Activated naive CD4-positive, alpha-beta T cell treated with anti-CD3 and anti-CD28 coated beads for 36 hours (primary cell): Measurements from ENCODE around the gene GUCA1A. TPM values are rescaled to one million over a fixed set of nuclear protein-coding genes. Genes with fewer than 3 reads are reported as not detected.
A peak's percentile ranks its signal among the peaks of the same experiment; 100 is the strongest.

Experiments
- CTCF ChIA-PET: fragments of 350-600 bp; sonication (Branson Sonifier 250); formaldehyde crosslinking; loops from one replicate; lab custom pipeline; 2021; ENCODE audit warnings: antibody characterized with exemption; lab: Charles Lee
- DNase-seq: peaks from one replicate; pipeline ENCODE4 v3.0.0-alpha.2; 2020
- H3K27ac Mint-ChIP-seq: one replicate; pipeline ENCODE4 v1.8.0; 2021; ENCODE audit warnings: mild to moderate bottlenecking, mixed read lengths
- H3K27me3 Mint-ChIP-seq: one replicate; pipeline ENCODE4 v1.8.0; 2021; ENCODE audit warnings: low read depth, mixed read lengths
- H3K36me3 Mint-ChIP-seq: one replicate; pipeline ENCODE4 v1.8.0; 2021; ENCODE audit warnings: low read depth, mixed read lengths
- H3K4me1 Mint-ChIP-seq: one replicate; pipeline ENCODE4 v1.8.0; 2021; ENCODE audit warnings: low read depth, mixed read lengths
- H3K4me3 Mint-ChIP-seq: one replicate; pipeline ENCODE4 v1.8.0; 2021; ENCODE audit warnings: mild to moderate bottlenecking, moderate library complexity, mixed read lengths
- H3K9me3 Mint-ChIP-seq: one replicate; pipeline ENCODE4 v1.8.0; 2021; ENCODE audit warnings: mixed read lengths
- intact Hi-C: fragments of 100-400 bp; cut with micrococcal nuclease; formaldehyde crosslinking; loops from one replicate; pipeline ENCODE4 v1.15.1; 2023
- total RNA-seq, 2 experiments: library from RNA; stranded (reverse); gene quantifications; one replicate each; pipeline ENCODE4 v1.2.3, GENCODE V29; 2021

The GUCA1A gene
- total RNA-seq, 2 experiments from 2014 or later: not detected

- no peaks in the 10 kb centered on the region for H3K9me3 Mint-ChIP-seq
- no peak for DNase-seq
- peaks cover 3% of the 10 kb centered on the region for H3K36me3 Mint-ChIP-seq
- intact Hi-C loops: no loop called here
- H3K4me3 Mint-ChIP-seq: no peak overlapping the region
- H3K27me3 Mint-ChIP-seq: no peaks in the 10 kb centered on the region
- peaks cover 34% of the 10 kb centered on the region for H3K4me1 Mint-ChIP-seq
- no peak overlapping the region for H3K27ac Mint-ChIP-seq
- CTCF ChIA-PET: no interaction called here
Measured at GRCh38 chr6:42221546-42221945, 48.4 kb downstream of the GUCA1A start.

GRCh38 chr6:42222448-42222847 is 49.3 kb downstream of the GUCA1A start:
- Mint-ChIP-seq H3K27ac (no peak overlapping the region), H3K36me3 (peaks cover 2% of the 10 kb centered on the region), H3K4me1 (peaks cover 29% of the 10 kb centered on the region), H3K27me3 (no peaks in the 10 kb centered on the region), H3K9me3 (no peaks in the 10 kb centered on the region), H3K4me3 (no peak overlapping the region)
- CTCF ChIA-PET: no interaction called here
- intact Hi-C loops: no loop called here
- DNase-seq: no peak

GRCh38 chr6:42224222-42225028 is 51.3 kb downstream of the GUCA1A start:
- no peaks in the 10 kb centered on the region for H3K27me3 Mint-ChIP-seq
- CTCF ChIA-PET: interaction anchor here (0.6 to 1.6 kb wide), 3 partner anchors 10 to 370 kb away, joined by 3 to 5 read pairs (median 3); no protein-coding TSS in a partner anchor

GRCh38 chr6:42225029-42225339 is 51.8 kb downstream of the GUCA1A start:
- H3K27ac Mint-ChIP-seq: no peak overlapping the region
- H3K9me3 Mint-ChIP-seq: no peaks in the 10 kb centered on the region
- no peak overlapping the region for H3K4me3 Mint-ChIP-seq
- H3K4me1 Mint-ChIP-seq: peaks cover 22% of the 10 kb centered on the region
- no peaks in the 10 kb centered on the region for H3K36me3 Mint-ChIP-seq
- CTCF ChIA-PET: interaction anchor here (0.6 to 1.6 kb wide), 2 partner anchors 10 to 370 kb away, joined by 3 to 5 read pairs; no protein-coding TSS in a partner anchor
- intact Hi-C loops: loop anchor here (2.0 kb wide), 1 partner anchor 116 kb away; no protein-coding TSS in a partner anchor
- H3K27me3 Mint-ChIP-seq: no peaks in the 10 kb centered on the region
- DNase-seq: no peak

More at GRCh38 chr6:42224222-42225028, 51.3 kb downstream of the GUCA1A start:
- peak overlapping the region; percentile 36 for H3K4me3 Mint-ChIP-seq
- peak; percentile 17 for DNase-seq
- intact Hi-C loops: loop anchor here (1.0 to 2.0 kb wide), 4 partner anchors 13 to 166 kb away; no protein-coding TSS in a partner anchor
- peaks cover 22% of the 10 kb centered on the region for H3K4me1 Mint-ChIP-seq
- H3K9me3 Mint-ChIP-seq: no peaks in the 10 kb centered on the region
- no peaks in the 10 kb centered on the region for H3K36me3 Mint-ChIP-seq
- peak overlapping the region; percentile 80 for H3K27ac Mint-ChIP-seq

GRCh38 chr6:42225419-42225818 is 52.3 kb downstream of the GUCA1A start:
- Mint-ChIP-seq H3K27ac (no peak overlapping the region), H3K4me1 (peaks cover 22% of the 10 kb centered on the region), H3K4me3 (no peak overlapping the region), H3K27me3 (no peaks in the 10 kb centered on the region), H3K36me3 (no peaks in the 10 kb centered on the region), H3K9me3 (no peaks in the 10 kb centered on the region)
- CTCF ChIA-PET: interaction anchor here (0.6 to 1.6 kb wide), 3 partner anchors 11 to 369 kb away, joined by 3 to 5 read pairs (median 4); no protein-coding TSS in a partner anchor
- intact Hi-C loops: loop anchor here (2.0 kb wide), 1 partner anchor 115 kb away; no protein-coding TSS in a partner anchor
- DNase-seq: no peak

- intact Hi-C loops: no loop called here
- no peaks in the 10 kb centered on the region for H3K36me3 Mint-ChIP-seq
- DNase-seq: no peak
- CTCF ChIA-PET: interaction anchor here (0.5 to 2.4 kb wide), 5 partner anchors 12 to 321 kb away, joined by 3 to 12 read pairs (median 4); no protein-coding TSS in a partner anchor
- no peak overlapping the region for H3K27ac Mint-ChIP-seq
- H3K27me3 Mint-ChIP-seq: no peaks in the 10 kb centered on the region
- no peak overlapping the region for H3K4me3 Mint-ChIP-seq
- peaks cover 17% of the 10 kb centered on the region for H3K4me1 Mint-ChIP-seq
- no peaks in the 10 kb centered on the region for H3K9me3 Mint-ChIP-seq
Measured at GRCh38 chr6:42226161-42226611, 53.0 kb downstream of the GUCA1A start.

- H3K4me1 Mint-ChIP-seq: peaks cover 15% of the 10 kb centered on the region
- intact Hi-C loops: no loop called here
- H3K27ac Mint-ChIP-seq: no peak overlapping the region
- no peaks in the 10 kb centered on the region for H3K36me3 Mint-ChIP-seq
- no peaks in the 10 kb centered on the region for H3K27me3 Mint-ChIP-seq
- no peaks in the 10 kb centered on the region for H3K9me3 Mint-ChIP-seq
- CTCF ChIA-PET: interaction anchor here (0.5 to 2.4 kb wide), 5 partner anchors 12 to 321 kb away, joined by 3 to 12 read pairs (median 4); no protein-coding TSS in a partner anchor
- DNase-seq: no peak
- H3K4me3 Mint-ChIP-seq: no peak overlapping the region
Measured at GRCh38 chr6:42226645-42227143, 53.5 kb downstream of the GUCA1A start.

- no peaks in the 10 kb centered on the region for H3K27me3 Mint-ChIP-seq
- no peaks in the 10 kb centered on the region for H3K9me3 Mint-ChIP-seq
- CTCF ChIA-PET: interaction anchor here (1.4 to 2.4 kb wide), 3 partner anchors 13 to 320 kb away, joined by 4 to 12 read pairs (median 10); no protein-coding TSS in a partner anchor
- H3K4me3 Mint-ChIP-seq: no peak overlapping the region
- no peak for DNase-seq
- H3K36me3 Mint-ChIP-seq: no peaks in the 10 kb centered on the region
- intact Hi-C loops: no loop called here
- no peak overlapping the region for H3K27ac Mint-ChIP-seq
- H3K4me1 Mint-ChIP-seq: peaks cover 15% of the 10 kb centered on the region
Measured at GRCh38 chr6:42227173-42227850, 54.1 kb downstream of the GUCA1A start.

- no peak overlapping the region for H3K4me3 Mint-ChIP-seq
- DNase-seq: no peak
- peaks cover 15% of the 10 kb centered on the region for H3K4me1 Mint-ChIP-seq
- CTCF ChIA-PET: no interaction called here
- H3K27ac Mint-ChIP-seq: no peak overlapping the region
- H3K27me3 Mint-ChIP-seq: no peaks in the 10 kb centered on the region
- H3K36me3 Mint-ChIP-seq: peaks cover 4% of the 10 kb centered on the region
- intact Hi-C loops: no loop called here
- no peaks in the 10 kb centered on the region for H3K9me3 Mint-ChIP-seq
Measured at GRCh38 chr6:42228305-42228704, 55.1 kb downstream of the GUCA1A start.

Other genes with a start within 250 kb of the GUCA1A start
- gene CCND3, start 231.6 kb upstream of the GUCA1A start, total RNA-seq: 1,000 to 10,000 TPM; 1,152 to 1,165 TPM
- 10 to 100 TPM; 67.3 to 68.5 TPM for gene TAF8, start 122.8 kb upstream of the GUCA1A start, total RNA-seq
- under 1 TPM; 0.12 to 0.14 TPM for gene C6orf132, start 30.7 kb upstream of the GUCA1A start, total RNA-seq
- gene GUCA1B, start 21.6 kb downstream of the GUCA1A start, total RNA-seq: 1 to 10 TPM; 2.5 to 2.7 TPM
- 10 to 100 TPM; 39.7 to 40.7 TPM for gene MRPS10, start 44.5 kb downstream of the GUCA1A start, total RNA-seq